NCI-H2107 treated with DMSO at 0.1 percent for 48 hours (cell line): ENCODE measurements around the gene NUAK2.
"Not testable (repeated sequence)": the region's sequence is repeated elsewhere in the genome, so short reads cannot be mapped to it uniquely, and the experiment has no call there.

ENCODE experiments used
- DNase-seq: peaks from one replicate; lab custom pipeline; 2025; ENCODE audit not compliant: unreplicated experiment; lab: John Stamatoyannopoulos, UW

NUAK2 gene

DNA sequence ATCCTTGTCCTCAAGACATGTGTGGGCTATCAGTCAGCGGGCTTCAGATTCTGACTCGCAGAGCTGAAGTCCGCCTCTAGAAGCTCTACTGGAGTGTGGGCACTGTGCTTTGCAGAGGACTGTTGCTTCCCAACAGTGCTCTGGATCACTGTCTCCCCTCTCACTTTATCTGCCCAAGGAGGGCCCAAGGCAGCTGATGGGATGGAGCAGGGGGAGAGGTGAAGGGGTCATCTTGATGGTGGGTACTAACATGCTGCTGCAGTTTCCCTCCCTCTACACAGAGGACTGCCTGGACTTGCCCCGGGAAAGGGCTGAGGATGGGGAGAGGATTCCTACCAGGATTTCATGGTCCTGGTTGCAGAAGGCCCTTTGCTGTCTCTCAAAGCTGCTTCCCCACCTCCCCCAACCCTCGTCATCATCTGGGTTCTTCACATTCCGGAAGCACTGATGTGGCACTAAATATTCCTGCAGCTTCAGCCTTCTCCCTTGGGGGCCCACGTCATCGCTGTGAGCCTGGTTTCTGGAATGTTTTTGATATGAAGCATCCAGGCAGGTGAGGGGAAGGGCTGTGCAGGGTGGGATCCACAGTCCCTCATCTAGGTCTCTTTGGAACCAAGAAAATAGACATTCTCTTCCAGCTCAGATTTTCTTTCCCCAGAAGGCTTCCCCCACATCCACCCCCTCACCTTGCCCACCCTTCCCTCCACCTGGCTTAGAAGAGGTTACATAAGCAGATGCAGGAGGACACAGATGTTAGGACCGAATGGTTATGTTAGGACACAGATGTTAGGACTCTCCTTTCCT, 23.2 kb downstream of the NUAK2 start:
- DNase-seq: peak; percentile 69

DNA sequence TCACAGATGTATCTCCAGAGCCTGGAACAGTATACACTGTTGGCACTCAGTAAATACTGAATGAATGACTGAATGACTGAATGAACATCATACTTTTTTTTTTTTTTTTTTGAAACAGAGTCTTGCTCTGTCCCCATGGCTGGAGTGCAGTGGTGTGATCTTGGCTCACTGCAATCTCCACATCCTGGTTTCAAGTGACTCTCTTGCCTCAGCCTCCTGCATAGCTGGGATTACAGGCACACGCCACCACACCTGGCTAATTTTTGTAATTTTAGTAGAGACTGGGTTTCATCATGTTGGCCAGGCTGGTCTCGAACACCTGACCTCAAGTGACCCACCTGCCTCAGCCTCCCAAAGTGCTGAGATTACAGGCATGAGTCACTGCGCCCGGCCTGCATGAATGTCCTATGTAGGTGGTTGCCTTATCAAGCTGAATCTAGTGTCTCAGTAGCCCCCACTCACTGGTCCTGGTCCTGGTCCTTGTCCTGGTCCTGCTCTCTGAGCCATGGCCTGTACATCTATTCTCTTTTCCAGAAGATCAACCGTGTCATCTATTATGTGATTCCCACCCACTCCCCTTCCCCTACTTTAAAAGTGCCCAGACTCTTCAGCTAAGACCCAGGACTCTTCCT, 23.9 kb downstream of the NUAK2 start:
- DNase-seq: not testable (repeated sequence)

DNA sequence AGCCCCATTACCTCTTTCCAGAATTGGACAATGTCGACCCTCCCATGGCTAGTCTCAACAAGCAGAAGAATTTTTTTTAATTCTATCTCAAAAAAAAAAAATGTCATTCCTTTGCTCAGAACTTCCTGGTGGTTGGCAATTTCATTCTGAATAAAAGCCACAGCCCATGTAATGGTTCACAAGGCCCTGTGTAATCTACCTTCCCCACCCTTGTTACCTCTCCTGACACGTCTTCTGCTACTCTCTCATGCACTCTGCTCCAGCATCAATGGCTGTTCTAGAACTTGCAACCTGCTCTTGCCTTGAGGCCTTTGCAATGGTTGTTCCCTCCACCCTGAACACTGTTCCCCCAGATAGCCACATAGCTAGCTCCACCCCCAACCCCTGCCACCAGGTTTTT, 25.4 kb downstream of the NUAK2 start:
- DNase-seq: no peak

DNA sequence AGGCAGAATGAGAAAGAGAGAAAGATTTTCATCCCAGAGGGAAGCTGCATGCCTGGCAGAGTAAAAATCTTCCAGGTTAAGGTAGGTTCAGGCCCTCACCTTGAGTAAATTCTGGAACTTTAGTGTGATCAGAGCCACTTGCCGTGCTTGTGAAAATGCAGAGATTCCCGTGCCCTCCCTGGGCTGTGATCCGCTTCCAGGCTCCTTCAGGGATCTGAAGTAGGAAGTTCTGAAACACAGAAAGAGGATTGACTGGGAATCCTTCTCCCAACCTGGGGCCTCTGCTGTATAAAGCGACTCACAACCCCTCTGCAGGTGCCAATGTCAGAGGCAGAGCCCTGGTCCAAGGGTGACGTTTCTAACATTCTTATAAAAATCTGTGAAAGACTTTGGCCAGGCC, 26.6 kb downstream of the NUAK2 start:
- no peak for DNase-seq

DNA sequence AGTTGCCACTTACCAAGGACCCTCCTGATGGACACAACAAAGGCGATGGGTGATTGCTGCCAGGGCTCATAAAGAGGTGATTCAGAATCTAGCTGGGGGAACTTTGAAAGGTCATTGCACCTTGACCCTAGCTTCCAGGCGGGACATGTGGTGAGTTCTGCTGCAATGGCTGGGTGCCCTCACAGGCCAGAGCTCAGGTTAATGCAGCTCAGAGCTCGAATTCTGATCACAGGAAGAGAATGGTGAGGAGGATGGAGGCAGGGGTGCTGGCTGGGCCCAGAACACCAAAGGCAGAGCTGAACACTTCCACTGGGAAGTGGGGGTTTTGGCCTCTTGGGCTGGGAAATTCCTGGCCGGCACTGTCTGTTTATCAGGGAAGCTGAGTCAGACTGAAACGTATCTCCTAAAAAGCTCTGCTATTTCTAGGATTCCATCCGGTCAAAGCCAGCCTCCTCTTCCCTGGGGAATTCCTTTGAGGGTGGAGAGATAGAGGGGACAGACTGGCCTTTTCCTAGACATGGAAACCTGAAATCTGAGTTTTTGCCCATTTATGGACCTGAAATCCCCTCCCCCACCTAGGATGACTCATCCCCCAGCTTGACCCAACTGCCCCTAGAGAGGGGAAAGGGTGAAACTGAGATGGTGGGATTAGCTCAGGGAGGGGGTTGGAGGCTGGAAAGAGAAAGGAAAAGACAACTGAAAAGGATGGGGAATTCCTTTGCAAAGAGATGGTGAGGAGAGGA, 27.2 kb downstream of the NUAK2 start:
- DNase-seq: no peak

DNA sequence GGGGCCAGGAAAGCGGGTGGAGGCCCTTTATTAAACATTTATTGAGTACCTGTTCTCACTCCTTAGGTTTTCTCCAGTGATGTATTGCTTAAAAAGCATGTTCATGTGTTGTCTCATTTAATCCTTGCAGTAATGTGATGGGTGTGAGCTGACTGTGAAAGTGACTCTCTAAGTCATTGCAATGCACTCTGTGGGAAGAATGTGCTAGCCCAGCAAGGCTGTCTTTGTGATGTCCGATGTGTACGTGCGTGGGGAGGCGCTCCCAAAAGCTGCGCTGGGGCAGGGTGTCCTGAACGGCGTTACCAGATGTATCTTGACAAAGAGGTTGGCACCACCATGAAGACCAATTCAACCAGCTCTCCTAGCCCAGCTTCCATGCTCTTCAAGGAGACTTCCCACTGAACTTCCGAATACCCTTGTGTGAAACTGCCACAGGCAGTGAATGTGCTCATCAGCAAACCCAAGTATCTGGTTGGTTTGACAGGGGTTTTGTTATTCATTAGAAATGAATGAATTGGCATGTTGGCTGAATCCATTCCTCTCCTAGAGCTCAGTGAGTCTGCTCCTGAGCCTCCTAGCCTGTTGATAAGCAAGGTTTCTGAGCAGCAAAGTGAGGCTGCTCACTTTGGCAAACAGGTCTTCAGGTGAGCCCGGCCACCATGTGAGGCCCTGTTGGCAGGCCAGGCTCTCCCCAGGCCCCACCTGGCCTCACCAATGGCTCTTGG, 28.0 kb downstream of the NUAK2 start:
- no peak for DNase-seq

DNA sequence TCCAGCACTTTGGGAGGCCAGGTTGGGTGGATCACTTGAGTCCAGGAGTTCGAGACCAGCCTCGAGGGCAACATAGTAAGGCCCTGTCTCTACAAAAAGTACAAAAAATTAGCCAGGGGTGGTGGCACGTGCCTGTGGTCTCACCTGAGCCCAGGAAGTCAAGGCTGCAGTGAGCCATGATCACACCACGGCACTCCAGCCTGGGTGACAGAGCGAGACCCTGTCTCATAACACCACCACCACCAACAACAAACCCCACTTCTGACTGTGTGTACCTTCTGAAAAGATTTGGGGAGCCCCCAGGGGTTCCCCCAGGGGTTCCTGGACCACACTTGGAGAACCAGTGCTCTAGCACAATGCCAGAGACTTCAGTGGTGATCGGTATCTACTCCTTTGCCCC, 29.9 kb downstream of the NUAK2 start:
- DNase-seq: no peak

DNA sequence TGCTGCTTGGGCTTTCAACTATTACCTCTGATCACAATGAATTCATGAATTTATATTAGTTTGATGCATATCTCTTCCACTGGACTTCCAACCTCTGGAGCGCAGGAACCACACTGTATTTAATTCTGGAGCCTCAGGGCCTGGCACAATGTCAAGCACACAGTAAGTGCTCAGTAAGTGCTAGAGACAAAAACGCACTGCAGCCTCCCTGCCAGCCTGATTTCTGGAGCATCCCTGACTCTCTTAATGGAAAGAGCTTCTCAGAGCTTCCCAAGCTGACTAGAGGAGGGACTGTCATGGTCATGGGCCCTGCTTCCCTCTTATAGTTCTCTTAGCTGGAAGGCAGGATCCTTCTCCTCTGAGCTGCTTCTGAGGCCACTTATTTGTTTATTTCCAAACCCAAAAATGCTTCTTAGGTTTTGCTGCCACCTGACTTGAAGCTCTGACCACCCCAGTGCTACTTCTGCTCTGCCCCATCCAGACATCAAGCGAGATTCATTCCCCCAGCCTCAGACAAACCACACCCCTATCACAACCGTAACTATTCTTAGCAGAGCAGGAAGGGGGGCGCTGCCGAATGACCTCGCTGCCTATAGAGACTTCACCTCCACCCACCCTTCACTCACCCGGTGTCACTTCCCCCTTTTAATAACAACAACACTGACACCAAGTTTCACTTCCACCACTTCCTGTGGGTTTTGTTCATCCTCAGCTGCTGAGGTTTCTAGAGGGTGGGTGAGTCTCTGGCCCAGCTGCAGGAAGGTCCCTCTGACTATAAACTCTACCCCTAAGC, 33.6 kb downstream of the NUAK2 start:
- DNase-seq: peak; percentile 35

DNA sequence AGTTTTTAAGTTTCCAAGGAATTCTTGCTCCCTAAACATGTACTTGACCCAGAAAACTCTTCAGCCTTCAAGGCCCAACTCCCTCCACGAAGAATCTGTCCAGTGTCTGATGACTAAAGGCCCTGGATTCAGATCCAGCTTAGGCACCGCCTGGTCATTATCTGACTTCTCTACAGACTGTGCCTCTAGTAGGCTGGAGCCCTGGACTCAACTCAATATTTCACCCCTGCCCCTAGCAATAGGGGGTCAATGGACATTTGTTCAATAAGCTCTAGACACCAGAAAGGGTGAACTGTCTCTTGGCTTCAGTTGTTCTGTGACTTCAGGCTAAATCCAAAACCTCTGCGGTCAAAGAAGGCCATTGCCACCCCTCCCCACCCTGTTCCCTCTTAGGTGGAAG, 34.5 kb downstream of the NUAK2 start:
- no peak for DNase-seq

DNA sequence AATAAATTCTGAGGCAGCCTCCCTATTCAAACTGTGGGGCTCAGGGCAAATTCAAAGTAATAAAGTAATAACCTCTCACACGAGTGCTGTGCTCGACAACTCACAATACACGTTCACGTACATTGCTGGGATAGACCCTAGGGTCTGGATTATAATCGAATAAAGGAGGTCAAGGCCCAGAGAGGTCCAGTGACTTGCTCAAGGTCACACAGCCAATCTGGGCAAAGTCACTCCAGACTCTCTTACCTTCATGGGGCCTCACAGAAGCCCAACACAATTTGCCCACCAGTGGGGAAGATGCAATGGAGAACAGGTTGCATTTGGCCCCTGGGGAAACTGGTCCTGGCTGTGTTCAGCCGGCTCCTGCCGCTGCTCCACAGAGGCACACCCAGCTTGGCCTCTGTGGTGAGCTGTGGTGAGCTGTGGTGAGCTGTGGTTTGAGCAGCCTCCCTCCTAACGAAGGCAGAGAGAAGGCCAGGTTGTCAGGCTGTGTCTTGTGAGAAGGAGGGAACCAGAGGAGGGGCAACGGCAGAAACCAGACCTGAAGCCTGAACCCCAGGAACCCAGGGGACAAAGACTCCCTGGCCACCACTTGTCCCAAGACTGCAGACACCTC, 35.1 kb downstream of the NUAK2 start:
- DNase-seq: peak; percentile 29

DNA sequence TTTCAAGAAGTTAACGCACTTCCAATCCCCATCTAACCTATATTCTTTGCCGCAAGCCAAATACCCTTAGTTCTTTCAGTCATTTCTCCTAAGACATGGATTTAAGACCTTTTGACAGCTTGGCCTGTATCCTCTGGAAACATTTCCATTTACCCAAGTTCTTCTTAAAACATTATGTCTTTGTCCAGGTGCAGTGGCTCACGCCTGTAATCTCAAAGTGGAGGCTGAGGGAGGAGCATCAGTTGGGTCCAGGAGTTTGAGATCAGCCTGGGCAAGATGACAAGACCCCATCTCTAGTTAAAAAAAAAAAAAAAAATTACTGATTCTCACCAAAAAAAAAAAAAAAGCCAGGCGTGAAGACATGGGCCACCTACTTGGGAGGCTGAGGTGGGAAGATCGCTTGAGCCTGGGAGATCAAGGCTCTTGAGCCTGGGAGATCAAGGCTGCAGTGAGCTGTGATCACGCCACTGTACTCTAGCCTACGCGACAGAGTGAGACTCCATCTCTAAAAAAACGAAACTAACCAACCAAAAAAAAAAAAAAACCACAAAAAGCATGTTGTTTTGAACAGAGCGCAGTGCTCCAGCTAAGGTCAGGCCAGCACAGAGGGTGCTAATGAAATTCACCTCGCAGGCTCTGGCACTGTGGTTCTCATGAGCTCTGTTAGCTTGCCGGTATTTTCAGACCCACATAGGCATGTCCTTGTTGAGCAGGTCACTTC, 36.0 kb downstream of the NUAK2 start:
- peak; percentile 76 for DNase-seq

DNA sequence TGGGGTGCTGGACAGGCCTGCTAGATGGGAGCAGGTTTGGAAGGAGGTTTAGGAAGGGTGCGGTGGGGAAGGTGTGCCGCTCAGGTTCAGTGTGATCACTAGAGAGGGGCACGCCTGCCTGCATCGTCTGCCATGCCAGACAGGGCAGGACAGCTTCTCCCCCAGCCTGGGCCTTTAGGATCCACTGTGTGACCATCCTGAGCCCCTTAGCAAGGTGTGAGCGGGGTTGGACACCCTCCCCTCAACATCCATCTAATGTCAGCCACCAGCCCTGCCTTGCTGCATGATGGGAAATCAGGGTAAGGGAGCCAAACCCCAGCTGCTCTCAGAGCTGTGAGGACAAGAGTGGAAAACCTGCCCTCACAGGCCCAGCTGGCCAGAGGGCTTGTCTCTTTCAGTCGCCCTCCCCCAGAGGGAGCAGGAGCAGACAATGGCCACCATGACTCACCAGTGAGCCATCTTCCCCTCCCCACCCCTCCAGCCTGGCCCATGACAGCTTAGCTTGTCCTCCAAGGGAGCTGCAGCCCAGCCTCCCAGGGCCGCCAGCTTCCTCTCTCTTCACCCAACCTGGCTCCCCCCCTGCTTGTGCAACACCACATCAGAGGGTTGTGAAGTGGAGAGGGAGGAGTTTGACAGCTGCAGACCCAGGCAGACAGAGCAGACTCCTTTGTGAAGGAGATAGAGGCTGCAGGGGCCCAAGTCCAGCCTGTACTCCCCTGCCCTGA, 37.0 kb downstream of the NUAK2 start:
- peak; percentile 96 for DNase-seq

DNA sequence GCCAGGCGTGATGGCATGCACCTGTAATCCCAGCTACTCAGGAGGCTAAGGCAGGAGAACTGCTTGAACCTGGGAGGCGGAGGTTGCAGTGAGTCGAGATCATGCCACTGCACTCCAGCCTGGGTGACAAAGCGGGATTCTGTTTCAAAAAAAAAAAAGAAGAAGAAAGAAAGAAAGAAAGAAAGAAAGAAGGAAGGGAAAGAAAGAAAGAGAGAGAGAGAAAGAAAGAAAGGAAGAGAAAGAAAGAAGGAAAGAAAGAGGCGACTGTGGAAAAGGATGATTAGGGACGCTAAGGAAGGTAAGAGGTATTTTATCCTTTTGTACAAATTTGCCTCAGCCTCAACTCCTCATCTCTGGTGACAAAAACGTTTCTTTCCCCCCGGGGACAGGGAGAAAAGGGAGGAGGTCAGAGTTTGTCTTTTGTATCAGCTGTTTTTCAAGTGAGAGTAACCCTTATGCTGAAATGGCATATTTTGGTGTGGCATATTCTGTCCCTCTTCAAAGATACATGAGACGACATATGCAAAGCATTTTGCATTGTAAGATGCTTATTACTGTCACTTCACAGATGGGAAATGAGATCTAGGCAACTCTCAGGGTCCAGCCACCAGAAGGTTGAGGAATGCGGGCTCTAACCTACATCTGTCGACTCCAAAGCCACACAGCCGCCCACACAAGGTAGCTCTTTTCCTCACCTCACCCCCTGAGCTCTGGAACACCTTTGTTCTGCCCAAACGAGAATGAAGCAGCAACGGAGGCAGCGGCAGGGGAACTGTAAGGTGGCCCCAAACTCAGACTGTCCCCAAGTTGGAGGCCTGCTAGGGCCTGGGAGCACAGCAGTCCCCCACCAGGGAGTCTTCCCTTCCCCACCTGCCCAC, 38.0 kb downstream of the NUAK2 start:
- DNase-seq: no peak

DNA sequence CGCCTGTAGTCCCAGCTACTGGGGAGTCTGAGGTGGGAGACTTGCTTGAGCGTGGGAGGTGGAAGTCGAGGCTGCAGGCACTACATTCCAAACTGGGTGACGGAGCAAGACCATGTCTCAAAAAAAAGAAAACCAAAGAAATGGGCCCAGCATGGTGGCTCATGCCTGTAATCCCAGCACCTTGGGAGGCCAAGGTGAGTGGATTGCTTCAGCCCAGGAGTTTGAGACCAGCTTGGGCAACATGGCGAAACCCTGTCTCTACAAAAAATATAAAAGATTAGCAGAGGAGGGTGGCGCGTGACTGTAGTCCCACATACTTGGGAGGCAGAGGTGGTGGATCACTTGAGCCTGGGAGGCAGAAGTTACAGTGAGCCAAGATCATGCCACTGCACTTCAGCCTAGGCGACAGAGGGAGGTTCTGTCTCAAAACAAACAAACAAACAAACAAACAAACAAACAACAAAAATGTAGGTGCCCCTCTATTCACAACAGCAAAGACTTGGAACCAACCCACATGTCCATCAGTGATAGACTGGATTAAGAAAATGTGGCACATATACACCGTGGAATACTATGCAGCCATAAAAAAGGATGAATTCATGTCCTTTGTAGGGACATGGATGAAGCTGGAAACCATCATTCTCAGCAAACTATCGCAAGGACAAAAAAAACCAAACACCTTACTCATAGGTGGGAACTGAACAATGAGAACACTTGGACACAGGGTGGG, 40.7 kb downstream of the NUAK2 start:
- DNase-seq: not testable (repeated sequence)

DNA sequence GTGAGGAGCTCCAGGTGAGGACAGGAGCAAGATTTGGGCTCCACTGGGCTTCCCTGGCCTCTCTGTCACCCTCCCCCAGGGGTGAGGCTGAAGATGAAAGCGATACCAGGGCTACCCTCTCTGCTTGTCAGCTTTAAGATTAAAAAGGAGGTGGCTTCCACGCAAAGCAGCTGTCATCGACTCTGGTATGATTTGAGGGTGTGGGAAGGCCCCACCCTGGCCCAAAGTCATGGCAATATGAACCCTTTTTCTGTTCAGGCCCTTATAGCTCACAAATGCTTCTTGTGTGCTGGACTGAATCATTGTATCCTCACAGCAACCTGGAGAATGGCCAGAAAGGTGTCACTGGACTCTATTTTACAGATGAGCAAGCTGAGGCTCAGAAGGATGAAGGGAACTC, 41.6 kb downstream of the NUAK2 start:
- DNase-seq: no peak

DNA sequence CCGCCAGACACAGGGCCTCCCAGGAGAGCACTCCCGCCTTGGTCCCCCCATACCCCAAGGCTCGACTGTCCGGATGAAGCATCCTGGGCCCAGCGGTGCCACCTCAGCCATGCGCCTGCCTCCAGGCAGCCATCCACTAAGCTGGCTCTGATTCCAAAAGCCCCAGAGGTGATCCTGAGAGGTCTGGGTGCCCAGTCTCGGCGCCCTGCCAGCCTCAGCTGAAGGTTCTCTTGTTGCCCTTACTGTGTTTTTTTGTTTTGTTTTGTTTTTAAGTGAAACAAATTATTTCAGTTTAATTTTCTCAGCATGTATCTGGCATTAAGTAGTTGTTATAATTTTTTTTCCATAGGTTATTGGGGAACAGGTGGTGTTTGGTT, 44.9 kb downstream of the NUAK2 start:
- no peak for DNase-seq
